Stomach (tissue), 4 donors: ENCODE measurements around the gene RPRD2.

ENCODE experiments used
- CTCF ChIP-seq, 7 experiments: fragments of 450-650 bp in 4 of 7; fragments of 200-600 bp in 3 of 7; sonication (generic) in 3 of 7; IDR thresholded peaks; one replicate each; pipeline ENCODE4 v1.5.1; 2016 to 2019; ENCODE audit warnings: antibody characterized with exemption in 7 of 7, control low read depth in 2 of 7, mild to moderate bottlenecking in 1 of 7
- POLR2A ChIP-seq, 4 donors: fragments of 450-650 bp; IDR thresholded peaks; one replicate each; pipeline ENCODE4 v1.6.1; 2016; ENCODE audit warnings: antibody characterized with exemption in 4 of 4, control low read depth in 2 of 4, mild to moderate bottlenecking in 1 of 4, moderate library complexity in 1 of 4

GRCh38 chr1:150476754-150477153, 112.8 kb downstream of the RPRD2 start:
- TF ChIP-seq POLR2A (IDR thresholded peaks at IDR 0.05) (no peak), CTCF (IDR thresholded peaks at IDR 0.05) (no peak)
